Activated T-cell treated with anti-CD3 and anti-CD28 coated beads for 4 hours (primary cell): Measurements from ENCODE around the gene ZSCAN21.
"Not testable (repeated sequence)": the region's sequence is repeated elsewhere in the genome, so short reads cannot be mapped to it uniquely, and the experiment has no call there.

Experiments
- DNase-seq: peaks from one replicate; pipeline ENCODE4 v3.0.0-alpha.2; 2020

ZSCAN21 gene

DNA sequence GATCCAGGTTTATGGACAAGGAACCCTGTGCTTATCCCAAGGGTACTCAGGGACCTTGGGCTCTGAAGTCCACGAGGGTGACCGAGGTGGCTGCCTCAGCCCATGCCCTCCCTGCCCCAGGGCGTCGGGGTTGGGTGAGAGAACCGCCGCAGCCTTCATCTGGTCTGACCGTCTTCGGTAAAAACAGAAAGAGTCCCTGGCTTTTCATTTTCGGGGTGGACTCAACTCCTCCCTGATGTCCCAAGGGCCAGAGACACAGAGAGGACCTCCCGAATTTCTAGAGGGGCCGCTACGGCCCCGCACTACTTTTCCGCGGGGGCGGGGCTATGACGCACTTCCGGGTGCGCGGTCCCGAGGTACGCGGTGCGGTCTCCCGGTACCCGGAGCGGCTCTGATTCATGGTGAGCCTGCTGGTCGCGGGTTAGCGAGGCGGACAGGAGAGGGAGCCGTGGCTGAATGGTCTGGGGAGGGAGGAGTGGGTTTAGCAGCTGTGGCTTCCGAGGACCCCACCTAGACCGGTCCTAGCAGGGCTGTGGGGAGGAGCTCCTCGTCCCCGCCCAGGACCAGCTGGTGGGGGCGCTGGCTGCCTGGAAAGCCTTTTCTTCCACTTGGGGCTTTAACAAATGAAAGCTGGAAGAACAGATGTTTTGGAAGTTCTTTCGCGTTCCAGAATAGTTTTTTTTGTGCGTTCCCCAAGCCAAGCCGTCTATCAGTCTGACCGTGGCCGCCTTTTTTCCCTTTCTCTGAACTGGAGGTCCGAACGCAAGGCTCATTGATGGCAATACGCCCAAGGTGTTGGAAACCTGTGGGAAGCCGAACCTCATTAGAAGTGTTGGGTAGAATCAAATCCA lies at the start of gene ZSCAN21:
ZSCAN21 (plus strand) TSS at position 334 of the 851 bp plus-strand sequence. CDS start 7,233 bp downstream, outside the sequence.
- DNase-seq: peak; percentile 81

DNA sequence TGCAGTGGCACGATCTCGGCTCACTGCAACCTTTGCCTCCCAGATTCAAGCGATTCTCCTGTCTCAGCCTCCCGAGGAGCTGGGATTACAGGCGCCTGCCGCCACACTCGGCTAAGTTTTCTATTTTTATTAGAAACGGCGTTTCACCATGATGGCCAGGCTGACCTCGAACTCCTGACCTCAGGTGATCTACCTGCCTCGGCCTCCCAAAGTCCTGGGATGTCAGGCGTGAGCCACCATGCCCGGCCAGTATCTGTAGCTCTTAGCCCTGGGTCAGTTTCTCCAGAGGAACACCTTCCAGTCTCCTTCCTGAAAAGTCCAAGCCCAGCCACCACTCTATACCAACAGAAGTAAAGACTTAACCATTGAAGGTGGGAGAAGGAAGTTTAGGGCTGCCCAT lies 49.3 kb upstream of the ZSCAN21 start:
- DNase-seq: no peak

DNA sequence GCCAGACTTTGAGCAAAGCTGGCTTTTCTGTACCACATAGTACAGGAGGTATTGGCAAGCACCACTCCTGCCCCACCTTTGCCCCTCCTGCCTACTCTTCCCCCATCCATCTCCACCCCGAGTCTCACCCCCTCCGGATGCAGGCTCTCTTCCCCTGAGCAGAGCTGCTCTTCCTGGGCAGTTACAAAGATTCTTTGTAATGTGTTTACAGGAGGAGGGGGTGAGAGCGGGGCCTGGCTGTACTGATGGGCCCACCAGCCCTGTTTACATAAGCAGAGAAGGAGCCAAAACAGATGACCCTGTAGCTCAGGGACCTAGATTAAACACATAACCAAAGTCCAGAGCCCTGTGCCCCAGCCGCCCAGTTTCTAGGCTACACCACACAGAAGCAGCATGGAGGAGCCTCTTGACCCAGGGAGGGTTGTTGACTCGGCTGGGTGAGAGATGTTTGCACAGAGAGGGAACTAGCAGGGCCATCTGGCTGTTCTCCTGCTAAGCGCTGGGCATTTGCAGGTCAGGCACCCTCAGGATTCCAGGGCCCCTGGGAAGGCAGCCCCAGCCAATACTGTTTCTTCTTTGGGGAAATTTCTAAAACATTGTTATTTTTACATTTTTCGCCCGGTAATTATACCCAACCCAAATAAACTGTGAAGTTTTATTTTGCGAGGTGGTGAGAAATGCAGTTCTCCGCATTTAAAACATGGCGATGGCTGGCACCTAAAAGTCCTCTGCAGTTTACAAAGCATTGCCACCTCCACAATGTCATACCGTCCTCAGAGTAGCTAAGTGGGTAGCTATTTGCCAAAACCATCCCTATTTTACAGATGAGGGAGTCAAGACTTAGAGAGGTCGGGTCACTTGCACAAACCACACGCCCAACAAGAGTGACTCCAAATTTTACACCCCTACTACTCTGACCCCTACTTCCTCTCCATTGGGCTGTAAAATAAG lies 45.6 kb upstream of the ZSCAN21 start:
- no peak for DNase-seq

DNA sequence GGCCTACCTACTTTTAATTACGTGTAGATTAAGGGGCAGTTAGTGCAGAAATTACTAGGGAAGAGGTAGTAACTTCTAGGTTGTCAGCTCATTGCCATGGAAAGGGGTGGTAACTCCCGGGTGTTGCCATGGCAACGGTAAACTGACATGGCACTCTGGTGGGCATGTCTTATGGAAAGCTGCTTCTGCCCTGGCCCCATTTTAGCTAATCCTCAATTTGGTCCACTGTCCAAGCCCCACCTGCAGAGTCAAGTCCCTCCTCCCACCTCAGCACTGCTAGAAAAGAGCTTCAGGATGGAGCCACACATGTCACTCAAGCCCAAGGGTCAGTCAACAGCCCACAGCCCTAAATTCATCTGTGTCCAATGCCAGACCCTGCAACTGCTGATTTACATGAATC lies 41.7 kb upstream of the ZSCAN21 start:
- DNase-seq: no peak

DNA sequence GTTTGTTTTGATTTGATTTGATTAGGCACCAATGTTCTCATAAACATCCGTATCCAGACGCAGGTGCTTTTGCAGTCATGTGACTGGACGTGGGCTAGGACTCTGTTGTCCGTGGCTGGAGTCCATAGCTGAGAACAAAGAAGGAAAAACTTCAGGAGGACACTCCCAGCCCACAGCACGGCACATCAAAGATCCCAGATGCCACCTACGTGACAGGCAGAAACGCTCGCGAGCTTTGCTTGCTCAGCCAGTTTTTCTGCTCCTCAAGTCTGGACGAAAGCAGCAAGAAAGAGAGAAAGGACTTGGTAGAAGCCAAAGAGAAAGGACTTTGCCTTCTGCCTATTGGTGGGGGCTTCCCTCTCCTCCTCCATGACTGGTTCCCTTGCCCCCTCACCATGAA lies 41.0 kb upstream of the ZSCAN21 start:
- no peak for DNase-seq

DNA sequence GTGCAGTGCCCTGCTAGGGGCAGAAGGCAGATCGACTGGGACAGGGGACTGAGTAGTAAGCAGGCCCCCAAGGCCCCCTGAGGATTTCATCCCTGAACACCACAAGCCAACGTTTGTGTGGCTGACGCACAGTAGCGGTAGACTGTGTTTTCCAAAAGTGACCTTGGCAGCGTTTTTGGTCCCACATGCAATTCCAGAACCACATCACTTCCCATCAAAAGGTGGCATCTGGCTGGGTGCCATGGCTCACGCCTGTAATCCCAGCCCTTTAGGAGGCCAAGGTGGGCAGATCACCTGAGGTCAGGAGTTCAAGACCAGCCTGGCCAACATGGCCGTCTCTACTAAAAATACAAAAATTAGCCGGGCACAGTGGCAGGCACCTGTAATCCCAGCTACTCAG lies 39.6 kb upstream of the ZSCAN21 start:
- DNase-seq: not testable (repeated sequence)

DNA sequence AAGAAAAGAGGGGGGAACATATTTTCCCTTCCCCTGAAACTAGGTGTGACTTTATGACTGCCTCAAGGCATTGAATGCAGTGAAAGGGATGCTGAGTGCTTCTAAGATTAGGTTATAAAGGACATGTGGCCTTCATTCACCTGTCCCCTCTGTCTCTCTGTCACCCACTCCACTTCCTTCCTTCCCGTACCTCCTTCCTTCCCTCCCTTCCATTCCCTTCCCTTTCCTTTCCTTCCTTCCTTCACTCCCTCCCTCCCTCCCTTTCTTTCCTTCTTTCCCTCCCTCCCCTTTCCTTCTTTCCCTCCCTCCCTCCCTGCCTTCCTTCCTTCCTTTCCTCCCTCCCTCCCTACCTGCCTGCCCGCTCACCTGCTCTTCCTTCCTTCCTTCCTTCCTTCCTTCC lies 38.7 kb upstream of the ZSCAN21 start:
- DNase-seq: no peak

DNA sequence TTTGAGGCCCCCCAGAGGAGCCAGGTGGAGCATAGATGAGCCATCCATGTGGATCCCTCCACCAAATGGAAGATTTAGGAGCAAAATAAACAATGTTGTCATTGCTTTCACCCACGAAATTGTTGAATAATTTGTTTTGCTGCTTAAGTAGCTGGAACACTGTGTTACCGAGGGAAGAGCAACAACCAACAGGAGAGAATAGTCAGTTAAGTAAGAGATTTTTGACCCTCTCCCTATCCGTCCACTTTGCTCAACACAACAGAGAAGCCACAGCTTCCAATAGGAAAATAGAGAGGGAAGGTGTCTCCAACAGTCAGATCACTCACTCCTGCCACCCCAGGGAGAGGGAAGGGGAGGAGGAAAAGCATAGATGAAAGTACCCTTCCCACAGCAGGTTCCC lies 38.1 kb upstream of the ZSCAN21 start:
- no peak for DNase-seq

DNA sequence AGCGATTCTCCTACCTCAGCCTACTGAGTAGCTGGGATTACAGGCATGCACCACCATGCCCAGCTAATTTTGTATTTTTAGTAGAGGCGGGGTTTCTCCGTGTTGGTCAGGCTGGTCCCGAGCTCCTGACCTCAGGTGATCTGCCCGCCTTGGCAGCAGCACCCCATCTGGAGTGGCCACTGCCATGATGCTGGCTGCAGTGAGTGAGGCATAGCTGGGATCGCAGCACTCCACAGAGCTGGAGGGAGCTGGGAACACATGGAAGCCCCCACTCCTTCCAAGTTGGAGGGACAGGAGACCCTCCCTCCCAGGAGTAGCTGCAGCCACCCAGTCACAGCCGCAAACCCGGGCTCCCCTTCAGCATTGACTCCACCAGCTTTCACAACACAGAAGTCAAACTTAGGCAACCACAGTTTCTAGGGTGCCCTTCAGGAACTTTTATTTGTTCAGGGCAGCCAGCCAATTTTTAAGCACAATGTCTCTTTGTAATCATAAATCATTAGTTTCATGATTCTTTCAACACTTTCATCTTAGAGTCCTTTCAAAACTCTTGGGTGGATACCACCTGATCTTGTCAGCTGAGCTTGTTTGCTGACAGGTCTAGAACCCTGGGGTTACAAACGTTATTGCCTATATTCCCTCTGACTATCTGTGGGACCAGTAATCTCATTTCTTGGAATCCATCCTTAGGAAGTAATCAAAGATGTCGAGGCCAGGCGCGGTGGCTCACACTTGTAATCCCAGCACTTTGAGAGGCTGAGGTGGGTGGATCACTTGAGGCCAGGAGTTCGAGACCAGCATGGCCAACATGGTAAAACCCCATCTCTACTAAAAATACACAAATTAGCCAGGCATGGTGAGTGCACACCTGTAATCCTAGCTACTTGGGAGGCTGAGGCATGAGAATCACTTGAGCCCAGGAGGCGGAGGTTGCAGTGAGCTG lies 36.9 kb upstream of the ZSCAN21 start:
- not testable (repeated sequence) for DNase-seq

DNA sequence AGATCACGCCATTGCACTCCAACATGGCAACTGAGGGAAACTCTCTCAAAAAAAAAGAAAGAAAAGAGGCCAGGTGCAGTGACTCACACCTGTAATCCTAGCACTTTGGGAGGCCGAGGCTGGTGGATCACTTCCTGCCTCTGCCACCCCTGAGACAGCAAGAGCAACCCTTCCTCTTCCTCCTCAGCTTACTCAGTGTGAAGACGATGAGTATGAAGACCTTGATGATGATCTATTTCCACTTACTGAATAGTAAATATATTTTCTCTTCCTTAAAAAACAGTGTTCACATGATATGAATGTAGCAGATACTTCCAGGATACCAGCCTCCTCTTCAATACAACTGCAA lies 36.3 kb upstream of the ZSCAN21 start:
- DNase-seq: no peak

DNA sequence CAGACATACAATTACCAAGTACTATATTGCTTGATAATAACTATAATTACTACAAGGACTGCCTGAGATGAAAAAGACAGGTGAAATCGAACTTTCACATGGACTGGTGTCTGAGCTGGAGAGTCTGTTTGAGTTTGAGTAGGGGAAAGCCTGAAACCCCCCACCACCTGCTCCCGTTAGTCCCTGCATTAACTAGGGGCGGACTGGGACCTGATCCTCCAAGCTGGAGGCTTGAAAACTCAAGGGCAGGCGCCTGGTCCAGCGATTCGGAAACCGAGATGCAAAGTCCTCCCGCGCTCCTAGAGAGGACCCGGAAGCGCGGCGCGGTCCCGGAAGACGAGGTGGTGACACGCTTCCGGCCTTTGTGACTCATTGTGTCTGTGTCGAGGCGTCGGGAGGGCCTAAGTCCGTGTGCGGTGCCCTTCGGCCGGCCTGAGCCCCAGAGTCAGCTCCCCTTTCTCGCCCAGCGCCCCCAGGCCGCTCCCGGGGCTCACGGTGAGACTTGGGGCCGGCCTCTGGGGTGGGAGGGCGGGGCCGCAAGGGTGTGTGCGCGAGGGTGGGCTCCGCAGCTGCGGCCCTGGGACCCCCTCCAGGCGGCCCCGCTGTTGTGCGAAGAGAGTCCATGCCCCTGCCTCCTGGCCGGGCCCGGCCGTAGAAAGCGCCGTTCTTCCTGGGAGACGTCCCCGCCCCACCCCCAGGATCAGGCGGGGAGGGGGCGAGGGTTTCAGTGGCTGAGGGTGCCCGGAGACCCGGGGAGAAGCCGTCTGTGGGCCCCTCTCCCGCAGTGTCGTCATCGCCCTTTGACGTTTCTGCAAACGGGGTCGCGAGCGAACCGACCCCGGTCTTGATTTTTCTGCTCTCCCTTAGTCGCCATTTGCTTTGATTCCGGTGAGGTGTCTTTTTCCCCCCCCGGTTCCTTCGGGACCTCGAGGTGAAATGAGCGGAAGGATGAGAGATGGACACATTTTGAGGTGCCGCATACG lies 34.1 kb upstream of the ZSCAN21 start, which contains the start of gene ZKSCAN1:
ZKSCAN1 (plus strand) TSS at position 365 of the 983 bp plus-strand sequence. CDS start 7,911 bp downstream, outside the sequence.
- DNase-seq: peak; percentile 71

DNA sequence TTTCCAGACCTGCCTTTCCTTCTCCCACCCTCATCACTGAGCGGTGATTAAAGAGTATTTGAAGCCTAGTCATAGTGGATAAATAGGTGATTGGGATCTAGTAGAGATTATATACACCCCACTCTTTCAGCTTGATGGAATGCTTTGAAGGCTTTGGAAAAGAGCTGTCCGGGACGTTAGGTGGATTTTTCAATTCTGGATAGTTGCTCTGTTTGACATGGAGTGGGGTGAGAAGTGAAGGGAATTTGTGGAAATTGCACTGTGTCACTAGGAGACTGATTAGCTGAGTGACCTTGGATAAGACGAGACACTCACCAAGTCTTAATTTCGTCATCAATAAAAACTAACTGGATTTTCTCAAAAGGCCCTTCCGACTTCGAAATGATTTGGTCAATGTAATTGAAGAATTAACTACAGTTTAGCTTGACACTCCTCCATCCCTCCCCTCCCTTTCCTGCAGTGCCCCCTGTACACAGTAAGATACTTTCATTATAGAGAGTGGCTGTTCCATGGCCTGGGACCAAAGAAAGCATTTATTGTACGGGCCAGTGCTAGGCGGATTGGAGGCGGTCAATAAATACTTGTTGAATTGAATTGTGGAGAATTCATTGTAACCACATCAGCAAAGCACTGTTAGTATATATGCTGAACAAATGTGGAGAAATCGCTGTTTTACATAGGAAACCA lies 33.2 kb upstream of the ZSCAN21 start:
- no peak for DNase-seq

DNA sequence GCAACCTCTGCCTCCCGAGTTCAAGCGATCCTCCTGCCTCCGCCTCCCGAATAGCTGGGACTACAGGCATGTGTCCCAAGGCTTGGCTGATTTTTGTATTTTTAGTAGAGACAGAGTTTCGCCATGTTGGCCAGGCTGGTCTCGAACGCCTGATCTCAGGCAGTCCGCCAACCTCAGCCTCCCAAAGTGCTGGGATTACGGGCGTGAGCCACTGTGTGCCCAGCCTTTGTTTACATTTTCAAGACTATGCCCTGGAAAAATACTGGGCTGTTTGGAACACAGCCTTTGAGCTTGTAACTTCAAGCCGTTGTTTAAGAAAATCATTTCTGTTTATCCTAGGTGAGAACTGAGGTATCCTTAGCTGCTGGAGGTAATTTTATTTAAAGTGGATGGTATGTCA lies 32.3 kb upstream of the ZSCAN21 start:
- DNase-seq: no peak

DNA sequence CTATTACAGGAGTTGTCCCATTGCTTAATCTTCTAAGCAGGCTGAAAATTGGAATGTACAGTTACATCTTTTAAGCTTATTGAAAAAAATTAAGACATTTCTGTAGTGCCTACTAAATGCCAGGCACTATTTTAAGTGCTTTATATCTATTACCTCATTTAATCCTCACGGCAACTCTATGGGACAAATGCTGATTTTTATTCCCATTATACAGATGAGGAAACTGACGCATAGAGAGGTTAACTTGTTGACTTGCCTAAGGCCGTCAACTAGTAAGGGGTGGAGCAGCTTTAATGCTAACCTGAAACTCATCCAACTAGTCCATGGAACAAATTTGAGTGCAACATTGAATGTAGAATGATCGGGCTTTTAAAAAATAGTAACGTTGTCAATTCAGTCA lies 31.7 kb upstream of the ZSCAN21 start:
- no peak for DNase-seq

DNA sequence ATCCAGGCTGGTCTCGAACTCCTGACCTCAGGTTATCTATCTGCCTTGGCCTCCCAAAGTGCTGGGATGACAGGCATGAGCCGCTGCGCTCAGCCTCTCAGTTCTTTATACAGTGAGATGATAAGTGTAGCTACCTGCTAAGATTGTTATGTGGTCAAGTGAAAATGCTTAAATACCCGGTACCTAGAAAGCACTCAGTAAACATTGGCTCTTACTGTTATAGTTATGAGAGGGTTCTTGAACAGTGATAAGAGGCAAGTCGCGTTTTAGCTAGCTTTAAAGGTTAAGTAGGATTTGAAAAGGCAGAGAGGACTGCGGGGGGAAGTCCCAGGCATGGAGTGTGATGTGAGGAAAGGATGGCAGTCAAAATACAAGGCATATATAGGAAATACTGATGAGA lies 29.7 kb upstream of the ZSCAN21 start:
- DNase-seq: no peak

DNA sequence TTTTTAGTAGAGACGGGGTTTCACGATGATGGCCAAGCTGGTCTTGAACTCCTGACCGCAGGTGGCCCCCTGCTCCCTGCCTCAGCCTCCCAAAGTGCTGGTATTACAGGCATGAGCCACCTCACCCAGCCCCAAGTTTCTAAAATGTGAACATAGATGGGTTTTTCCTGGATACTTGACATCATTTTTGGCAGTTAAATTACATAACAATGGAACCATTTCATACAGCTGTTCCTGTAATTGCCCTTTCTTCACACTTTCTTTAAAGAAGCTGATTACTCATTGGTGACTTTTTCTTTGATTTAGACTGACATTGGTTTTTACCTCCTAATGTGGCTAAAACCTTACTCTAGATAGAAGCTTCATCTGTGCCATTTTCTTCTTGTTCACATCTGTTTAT lies 28.3 kb upstream of the ZSCAN21 start:
- DNase-seq: no peak

DNA sequence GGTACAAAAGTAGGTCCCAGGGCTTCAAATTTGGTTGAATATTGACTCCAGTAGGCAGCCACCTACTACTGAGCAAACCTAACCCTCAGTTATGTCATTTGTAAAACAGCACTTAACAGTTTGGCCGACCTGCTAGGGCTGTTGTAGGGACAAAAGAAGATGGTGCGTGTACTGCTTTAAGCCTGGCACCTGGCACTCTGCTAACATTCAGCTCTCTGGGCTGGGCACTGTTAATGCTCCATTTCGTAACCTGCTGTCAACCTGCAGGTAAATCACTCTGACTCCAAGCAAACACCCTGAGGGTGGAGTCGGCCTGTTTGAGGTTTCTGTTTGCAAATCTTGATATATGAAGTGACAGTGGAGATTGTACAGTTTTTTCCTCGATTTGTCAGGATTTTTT lies 27.0 kb upstream of the ZSCAN21 start:
- DNase-seq: no peak

DNA sequence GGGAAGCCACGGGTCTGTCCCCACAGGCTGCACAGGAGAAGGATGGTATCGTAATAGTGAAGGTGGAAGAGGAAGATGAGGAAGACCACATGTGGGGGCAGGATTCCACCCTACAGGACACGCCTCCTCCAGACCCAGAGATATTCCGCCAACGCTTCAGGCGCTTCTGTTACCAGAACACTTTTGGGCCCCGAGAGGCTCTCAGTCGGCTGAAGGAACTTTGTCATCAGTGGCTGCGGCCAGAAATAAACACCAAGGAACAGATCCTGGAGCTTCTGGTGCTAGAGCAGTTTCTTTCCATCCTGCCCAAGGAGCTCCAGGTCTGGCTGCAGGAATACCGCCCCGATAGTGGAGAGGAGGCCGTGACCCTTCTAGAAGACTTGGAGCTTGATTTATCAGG lies 26.0 kb upstream of the ZSCAN21 start:
- DNase-seq: no peak

DNA sequence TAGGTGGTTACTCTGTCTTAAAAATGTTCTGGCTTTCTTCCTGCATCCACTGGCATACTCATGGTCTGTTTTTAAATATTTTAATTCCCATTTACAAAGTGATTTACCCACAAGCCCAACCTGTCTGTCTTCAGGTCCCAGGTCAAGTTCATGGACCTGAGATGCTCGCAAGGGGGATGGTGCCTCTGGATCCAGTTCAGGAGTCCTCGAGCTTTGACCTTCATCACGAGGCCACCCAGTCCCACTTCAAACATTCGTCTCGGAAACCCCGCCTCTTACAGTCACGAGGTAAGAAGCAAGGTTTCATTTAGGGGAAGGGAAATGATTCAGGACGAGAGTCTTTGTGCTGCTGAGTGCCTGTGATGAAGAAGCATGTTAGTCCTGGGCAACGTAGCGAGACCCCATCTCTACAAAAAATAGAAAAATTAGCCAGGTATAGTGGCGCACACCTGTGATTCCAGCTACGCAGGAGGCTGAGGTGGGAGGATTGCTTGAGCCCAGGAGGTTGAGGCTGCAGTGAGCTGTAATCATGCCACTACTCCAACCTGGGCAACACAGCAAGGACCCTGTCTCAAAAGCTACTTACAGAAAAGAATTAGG lies 25.5 kb upstream of the ZSCAN21 start:
- DNase-seq: no peak

DNA sequence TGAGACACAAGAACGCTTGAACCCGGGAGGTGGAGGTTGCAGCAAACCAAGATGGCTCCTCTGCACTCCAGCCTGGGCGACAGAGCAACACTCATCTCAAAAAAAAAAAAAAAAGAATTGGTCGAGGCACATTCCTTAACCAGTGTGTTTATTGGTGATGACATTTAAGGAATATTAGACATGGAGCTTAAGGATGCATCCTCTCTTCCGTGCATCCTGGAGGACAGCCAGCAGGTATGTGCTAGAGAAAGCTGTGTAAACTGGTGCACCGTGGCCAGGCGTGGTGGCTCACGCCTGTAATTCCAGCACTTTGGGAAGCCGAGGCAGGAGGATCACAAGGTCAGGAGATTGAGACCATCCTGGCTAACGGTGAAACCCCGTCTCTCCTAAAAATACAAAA lies 22.4 kb upstream of the ZSCAN21 start:
- no peak for DNase-seq
